HepG2 (cell line): ENCODE results near the gene TSPAN9. TPM values are rescaled to one million over a fixed set of nuclear protein-coding genes. Genes with fewer than 3 reads are reported as not detected.

Source experiments
- ATAC-seq: fragments of 200-7000 bp; cut with Tn5 transposase; 3 replicates; pipeline ENCODE4 v1.9.1; 2020; ENCODE audit warnings: mild to moderate bottlenecking, moderate library complexity
- BruUV-seq: library from RNA; stranded (reverse); fragments of 400-500 nt; replicated peaks from 2 replicates; lab custom pipeline; 2021; lab: Mats Ljungman, UMichigan
- CTCF ChIA-PET: fragments of 300-600 bp; formaldehyde crosslinking; extraction: SDS; loops from one replicate; lab custom pipeline; 2021; ENCODE audit warnings: low total read pairs, inconsistent platforms, low intra/inter-chr PET ratio; lab: Yijun Ruan, JAX
- POLR2A ChIA-PET: fragments of 350-600 bp; sonication (Branson Sonifier 250); formaldehyde crosslinking; loops from one replicate; lab custom pipeline; 2020; ENCODE audit warnings: antibody characterized with exemption, inconsistent platforms; lab: Yijun Ruan, JAX
- DNase-seq: peaks from one replicate; pipeline ENCODE4 v3.0.0-alpha.2; 2015; ENCODE audit warnings: low spot score
- FAIRE-seq: peaks from 3 replicates; lab custom pipeline; 2011; peaks lifted over from hg19 to GRCh38; lab: Jason Lieb, UNC
- H2AFZ ChIP-seq: one replicate; pipeline ENCODE4 v1.6.1; 2011; ENCODE audit warnings: low read length, inconsistent platforms
- H3K27ac ChIP-seq: fragments of 300-600 bp; 3 replicates; pipeline ENCODE4 v1.8.0; 2011; ENCODE audit warnings: mixed run types, mild to moderate bottlenecking, mixed read lengths, low read length, inconsistent platforms; ENCODE audit not compliant: insufficient read depth; ENCODE audit errors: extremely low read length
- H3K27me3 ChIP-seq, 2 experiments: fragments of 200-600 bp in 1 of 2; 2 replicates in 1 of 2; 3 replicates in 1 of 2; pipeline versions ENCODE4 v1.6.0 to v1.8.0; 2011; ENCODE audit warnings: low read length in 2 of 2, mild to moderate bottlenecking in 2 of 2, moderate library complexity in 2 of 2, inconsistent platforms in 1 of 2; ENCODE audit not compliant: insufficient read depth in 2 of 2, control insufficient read depth in 1 of 2
- H3K36me3 ChIP-seq, 2 experiments: fragments of 200-600 bp in 1 of 2; replicated peaks in 1 of 2; 2 replicates in 1 of 2; 3 replicates in 1 of 2; pipeline versions ENCODE4 v1.5.1 to v1.8.0; 2011; ENCODE audit warnings: low read length in 2 of 2, inconsistent platforms in 1 of 2; ENCODE audit not compliant: insufficient read depth in 2 of 2, control insufficient read depth in 1 of 2
- H3K4me1 ChIP-seq: 2 replicates; pipeline ENCODE4 v1.5.1; 2012; ENCODE audit warnings: low read length, inconsistent platforms; ENCODE audit not compliant: insufficient read depth
- H3K4me2 ChIP-seq: 2 replicates; pipeline ENCODE4 v1.6.0; 2011; ENCODE audit warnings: low read depth, low read length, inconsistent platforms
- H3K4me3 ChIP-seq, 3 experiments: fragments of 200-600 bp in 1 of 3; sonication (generic), shearing (Covaris generic) in 1 of 3; replicated peaks in 1 of 3; 2 replicates each; pipeline ENCODE4 v1.5.1; 2011 to 2016; ENCODE audit warnings: low read length in 3 of 3, inconsistent platforms in 2 of 3, low read depth in 2 of 3, mild to moderate bottlenecking in 2 of 3, control low read depth in 1 of 3, mixed read lengths in 1 of 3; ENCODE audit not compliant: insufficient read depth in 1 of 3
- H3K79me2 ChIP-seq: one replicate; pipeline ENCODE4 v1.6.1; 2011; ENCODE audit warnings: low read length, inconsistent platforms; ENCODE audit not compliant: insufficient read depth
- H3K9ac ChIP-seq: 2 replicates; pipeline ENCODE4 v1.6.0; 2011; ENCODE audit warnings: mild to moderate bottlenecking, low read depth, low read length, inconsistent platforms; ENCODE audit not compliant: insufficient read depth
- H3K9me3 ChIP-seq: 2 replicates; pipeline ENCODE4 v1.5.1; 2012; ENCODE audit warnings: mild to moderate bottlenecking, low read length
- H4K20me1 ChIP-seq: 2 replicates; pipeline ENCODE4 v1.6.0; 2011; ENCODE audit warnings: inconsistent platforms, mild to moderate bottlenecking, low read length, moderate library complexity; ENCODE audit not compliant: insufficient read depth
- DMTF1 ChIP-seq: sonication (generic); formaldehyde crosslinking; IDR thresholded peaks from 2 replicates; pipeline ENCODE4 v1.4.0; 2020; ENCODE audit warnings: mild to moderate bottlenecking, missing genetic modification reagents
- E2F5 ChIP-seq: sonication (generic); formaldehyde crosslinking; conservative IDR thresholded peaks from 2 replicates; pipeline ENCODE4 v1.4.0; 2020; ENCODE audit warnings: missing genetic modification reagents
- ETV6 ChIP-seq: sonication (generic); formaldehyde crosslinking; conservative IDR thresholded peaks from 2 replicates; pipeline ENCODE4 v1.4.0; 2020; ENCODE audit warnings: missing genetic modification reagents
- FUBP1 ChIP-seq: sonication (generic); formaldehyde crosslinking; IDR thresholded peaks from 2 replicates; pipeline ENCODE4 v1.5.1; 2020; ENCODE audit warnings: missing genetic modification reagents, mild to moderate bottlenecking, borderline replicate concordance
- PAXIP1 ChIP-seq: sonication (generic); formaldehyde crosslinking; conservative IDR thresholded peaks from 2 replicates; pipeline ENCODE4 v1.4.0; 2020; ENCODE audit warnings: mild to moderate bottlenecking, missing genetic modification reagents, moderate library complexity
- PPARG ChIP-seq: conservative IDR thresholded peaks from 2 replicates; pipeline ENCODE4 v1.6.1; 2016; ENCODE audit warnings: missing biosample characterization, missing genetic modification reagents
- SAFB2 ChIP-seq: sonication (generic); formaldehyde crosslinking; IDR thresholded peaks from 2 replicates; pipeline ENCODE4 v1.5.1; 2020; ENCODE audit warnings: missing genetic modification reagents, low read depth, mild to moderate bottlenecking, borderline replicate concordance
- WGBS: methylation state at CpG from one replicate; pipeline ENCODE4 v1.1.6; 2017; ENCODE audit warnings: low lambda C conversion rate; 5-methylcytosine and 5-hydroxymethylcytosine counted together
- in situ Hi-C: cut with HindIII; loops from 2 replicates; pipeline ENCODE4 v1.10.0; 2017; ENCODE audit warnings: low pct_unique_long_range_greater_than_20kb; ENCODE audit not compliant: extremely low pct_ligation_motif_present
- intact Hi-C: fragments of 100-400 bp; cut with micrococcal nuclease; formaldehyde crosslinking; loops from one replicate; pipeline ENCODE4 v1.10.0; 2022; ENCODE audit not compliant: unreplicated experiment
- polyA plus RNA-seq, 8 experiments: library from polyadenylated mRNA; depleted of rRNA in 3 of 8; stranded (reverse) in 7 of 8; unstranded in 1 of 8; fragments of >200 nt; fragmentation: Illumina TruSeq in 4 of 8; extraction: Trizol in 4 of 8; gene quantifications; 2 replicates each; pipeline versions ENCODE4 v1.2.1 to v1.2.3, GENCODE V29; 2011 to 2016; ENCODE audit warnings: low read depth in 4 of 8, missing spikeins in 1 of 8, mixed read lengths in 1 of 8; ENCODE audit not compliant: insufficient read depth in 1 of 8
- total RNA-seq, 5 experiments: library from RNA; depleted of rRNA; stranded (reverse); fragments of >200 nt; fragmentation: Illumina TruSeq; extraction: Trizol; gene quantifications; 2 replicates each; pipeline ENCODE4 v1.2.3, GENCODE V29; 2016; ENCODE audit warnings: low read depth in 1 of 5
- TF ChIP-seq, protein P1 (sequence below): sonication (generic); formaldehyde crosslinking; IDR thresholded peaks from 2 replicates; pipeline ENCODE4 v1.5.1; 2020; ENCODE audit warnings: missing genetic modification reagents, mild to moderate bottlenecking, borderline replicate concordance

TSPAN9 gene
- total and polyA plus RNA-seq, 2 of the 13 experiments (the other 11 are each of a cell fraction or from before 2014, with no cell fraction given), result 18.1 to 42.3 TPM

DNA sequence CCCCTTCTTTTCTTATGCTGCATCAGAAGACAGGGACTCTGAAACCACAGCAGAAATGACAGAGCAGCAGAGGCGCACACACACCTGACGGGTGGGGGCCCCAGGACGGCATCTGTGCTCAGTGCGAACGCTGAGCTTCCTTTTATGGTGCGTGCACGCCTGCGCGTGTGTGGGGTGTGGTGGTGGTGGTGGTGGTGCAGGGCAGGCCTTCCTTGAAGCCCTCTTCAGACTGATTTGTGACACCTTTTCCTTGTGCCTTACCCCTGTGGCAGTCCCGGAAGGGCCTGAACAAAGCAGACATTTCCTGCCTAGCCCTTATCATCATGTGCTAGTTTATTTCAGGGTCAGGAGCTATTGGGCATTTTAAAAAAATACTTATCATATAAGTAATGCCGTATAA is 75.7 kb downstream of the TSPAN9 start (continued):
- TF ChIP-seq PAXIP1 (CRISPR knock-in tag) (no peak), PPARG (no peak), FUBP1 (CRISPR knock-in tag) (no peak)
- TF ChIP-seq, protein P1, sequence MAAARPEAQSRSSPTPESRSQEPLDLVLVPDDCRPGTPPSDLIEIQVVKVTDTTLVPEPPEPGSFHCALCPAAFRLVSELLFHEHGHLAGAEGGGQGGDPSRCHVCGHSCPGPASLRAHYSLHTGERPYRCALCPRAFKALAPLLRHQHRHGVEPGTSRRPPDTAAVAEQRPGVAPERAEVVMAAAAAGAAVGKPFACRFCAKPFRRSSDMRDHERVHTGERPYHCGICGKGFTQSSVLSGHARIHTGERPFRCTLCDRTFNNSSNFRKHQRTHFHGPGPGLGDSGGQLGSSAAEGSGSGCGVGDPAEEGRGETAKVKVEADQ, result no peak

DNA sequence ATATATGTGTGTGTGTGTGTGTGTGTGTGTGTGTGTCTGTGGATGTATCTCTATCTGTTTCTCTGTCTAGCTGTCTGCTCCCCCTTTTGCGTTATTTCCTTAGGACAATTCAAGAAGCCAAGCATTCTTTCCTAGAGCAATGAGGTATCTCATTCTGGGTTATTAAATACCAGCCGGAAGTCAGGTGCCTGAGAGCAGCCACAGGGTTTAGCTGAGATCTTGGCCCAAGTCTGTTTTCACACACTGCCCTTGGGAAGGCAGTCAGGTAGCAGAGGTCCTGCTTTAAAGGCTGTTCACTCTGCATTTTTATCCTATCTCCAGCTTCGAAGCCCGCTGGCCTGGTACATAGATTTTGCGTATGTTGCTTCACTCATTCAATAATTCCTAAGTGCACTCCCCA is 76.8 kb downstream of the TSPAN9 start:
- H3K4me1 ChIP-seq, result peaks cover 8% of the 10 kb centered on the region
- H3K27ac ChIP-seq, result no peak overlapping the region
- no peaks in the 10 kb centered on the region for H3K9me3 ChIP-seq
- no peaks in the 10 kb centered on the region for H3K27me3 ChIP-seq
- H3K9ac ChIP-seq, result no peak overlapping the region
- no peak for FAIRE-seq
- H2AFZ ChIP-seq, result no peak overlapping the region
- in situ Hi-C loops (no loop called here), intact Hi-C loops (no loop called here)
- CTCF ChIA-PET, result no interaction called here
- no peak overlapping the region for H3K4me2 ChIP-seq
- no peaks in the 10 kb centered on the region for H3K79me2 ChIP-seq
- ATAC-seq, result no peak
- DNase-seq, result no peak
- POLR2A ChIA-PET, result no interaction called here
- no TSS peak for BruUV-seq
- WGBS, result 91% methylated on average over 5 of the region's 5 CpGs
- peaks cover 0 to 3% of the 10 kb centered on the region in 2 experiments; a peak in 3 of 5 replicates for H3K36me3 ChIP-seq
- H4K20me1 ChIP-seq, result peaks cover 2% of the 10 kb centered on the region; the same call in 1 of the 2 replicates
- no peak overlapping the region for H3K4me3 ChIP-seq
- TF ChIP-seq DMTF1 (CRISPR knock-in tag), result no peak
- no peak for TF ChIP-seq E2F5 (CRISPR knock-in tag)
- no peak for TF ChIP-seq ETV6 (CRISPR knock-in tag)
- TF ChIP-seq, protein P1, result no peak
- TF ChIP-seq SAFB2 (CRISPR knock-in tag), result no peak
